Liver (tissue), 9 donors: ENCODE results near the gene FADS2. TPM values are rescaled to one million over a fixed set of nuclear protein-coding genes. Genes with fewer than 3 reads are reported as not detected.

ENCODE experiments used
- DNase-seq: peaks from one replicate; pipeline ENCODE4 v3.0.0-alpha.2; 2017; ENCODE audit warnings: low spot score
- H3K27ac ChIP-seq, 2 donors: one replicate each; pipeline ENCODE4 v1.7.0; 2013; ENCODE audit warnings: inconsistent platforms in 2 of 2, low read length in 2 of 2, control low read depth in 1 of 2, low read depth in 1 of 2, mild to moderate bottlenecking in 1 of 2
- H3K27me3 ChIP-seq, 4 donors: one replicate each; pipeline versions ENCODE4 v1.6.1 to v1.7.0; 2013; ENCODE audit warnings: low read length in 3 of 4, inconsistent platforms in 1 of 4, mild to moderate bottlenecking in 1 of 4, moderate library complexity in 1 of 4; ENCODE audit not compliant: control insufficient read depth in 4 of 4, insufficient read depth in 4 of 4
- H3K36me3 ChIP-seq, 4 donors: one replicate each; pipeline versions ENCODE4 v1.6.1 to v1.7.0; 2013; ENCODE audit warnings: low read length in 3 of 4, mild to moderate bottlenecking in 3 of 4, low read depth in 1 of 4, moderate library complexity in 1 of 4; ENCODE audit not compliant: control insufficient read depth in 4 of 4, insufficient read depth in 3 of 4
- H3K4me1 ChIP-seq, 4 donors: one replicate each; pipeline versions ENCODE4 v1.6.1 to v1.7.0; 2013; ENCODE audit warnings: low read length in 3 of 4, mild to moderate bottlenecking in 3 of 4, moderate library complexity in 1 of 4; ENCODE audit not compliant: control insufficient read depth in 4 of 4, insufficient read depth in 4 of 4
- H3K4me3 ChIP-seq, 3 donors: one replicate each; pipeline versions ENCODE4 v1.6.1 to v1.7.0; 2013; ENCODE audit warnings: low read length in 3 of 3, control low read depth in 1 of 3, low read depth in 1 of 3, mild to moderate bottlenecking in 1 of 3
- H3K9ac ChIP-seq, 2 donors: one replicate each; pipeline ENCODE4 v1.7.0; 2013; ENCODE audit warnings: low read length in 2 of 2, mild to moderate bottlenecking in 2 of 2, moderate library complexity in 2 of 2, control low read depth in 1 of 2, low read depth in 1 of 2
- H3K9me3 ChIP-seq, 4 donors: one replicate each; pipeline versions ENCODE4 v1.6.1 to v1.7.0; 2013; ENCODE audit warnings: low read length in 3 of 4; ENCODE audit not compliant: control insufficient read depth in 4 of 4
- ATF3 ChIP-seq: IDR thresholded peaks from 2 replicates; pipeline ENCODE4 v1.6.1; 2016; ENCODE audit warnings: antibody characterized with exemption
- CTCF ChIP-seq: fragments of 150-350 bp; IDR thresholded peaks from 2 replicates; pipeline ENCODE4 v1.5.1; 2017; ENCODE audit warnings: improper control_type of control experiment, low read depth, low read length; ENCODE audit not compliant: missing input control
- EGR1 ChIP-seq, 2 donors: IDR thresholded peaks; 2 replicates each; pipeline ENCODE4 v1.6.1; 2016 to 2018; ENCODE audit warnings: antibody characterized with exemption in 2 of 2, low read depth in 2 of 2
- FOXA1 ChIP-seq: IDR thresholded peaks from 2 replicates; pipeline ENCODE4 v1.6.1; 2016; ENCODE audit warnings: antibody characterized with exemption
- FOXA2 ChIP-seq: IDR thresholded peaks from 2 replicates; pipeline ENCODE4 v1.6.1; 2016; ENCODE audit warnings: antibody characterized with exemption
- GABPA ChIP-seq, 2 donors: IDR thresholded peaks in 1 of 2; conservative IDR thresholded peaks in 1 of 2; 2 replicates each; pipeline ENCODE4 v1.6.1; 2016; ENCODE audit warnings: antibody characterized with exemption in 2 of 2, mild to moderate bottlenecking in 1 of 2, moderate library complexity in 1 of 2
- HNF4A ChIP-seq, 2 donors: conservative IDR thresholded peaks; 2 replicates each; pipeline ENCODE4 v1.6.1; 2016; ENCODE audit warnings: antibody characterized with exemption in 2 of 2, mild to moderate bottlenecking in 2 of 2
- HNF4G ChIP-seq: IDR thresholded peaks from 2 replicates; pipeline ENCODE4 v1.6.1; 2016; ENCODE audit warnings: antibody characterized with exemption
- JUND ChIP-seq, 2 donors: IDR thresholded peaks; 2 replicates each; pipeline ENCODE4 v1.6.1; 2016; ENCODE audit warnings: antibody characterized with exemption in 2 of 2
- MAX ChIP-seq: IDR thresholded peaks from 2 replicates; pipeline ENCODE4 v1.6.1; 2016; ENCODE audit warnings: antibody characterized with exemption
- NR2F2 ChIP-seq: IDR thresholded peaks from 2 replicates; pipeline ENCODE4 v1.6.1; 2016; ENCODE audit warnings: antibody characterized with exemption
- RAD21 ChIP-seq, 2 donors: IDR thresholded peaks; 2 replicates each; pipeline ENCODE4 v1.6.1; 2016; ENCODE audit warnings: antibody characterized with exemption in 2 of 2, mild to moderate bottlenecking in 2 of 2
- REST ChIP-seq: IDR thresholded peaks from 2 replicates; pipeline ENCODE4 v1.6.1; 2016; ENCODE audit warnings: antibody characterized with exemption, mild to moderate bottlenecking
- RXRA ChIP-seq, 2 donors: IDR thresholded peaks; 2 replicates each; pipeline ENCODE4 v1.6.1; 2017 to 2018; ENCODE audit warnings: antibody characterized with exemption in 2 of 2, mild to moderate bottlenecking in 1 of 2
- SP1 ChIP-seq: IDR thresholded peaks from 2 replicates; pipeline ENCODE4 v1.6.1; 2018; ENCODE audit warnings: antibody characterized with exemption, mild to moderate bottlenecking
- TAF1 ChIP-seq: conservative IDR thresholded peaks from 2 replicates; pipeline ENCODE4 v1.6.1; 2016; ENCODE audit warnings: antibody characterized with exemption, mild to moderate bottlenecking
- YY1 ChIP-seq: IDR thresholded peaks from 2 replicates; pipeline ENCODE4 v1.6.1; 2016; ENCODE audit warnings: antibody characterized with exemption, mild to moderate bottlenecking
- ZBTB33 ChIP-seq: IDR thresholded peaks from 2 replicates; pipeline ENCODE4 v1.6.1; 2016; ENCODE audit warnings: antibody characterized with exemption
- WGBS: extraction: QIAGEN DNeasy Blood & Tissue Kit; methylation state at CpG from one replicate; pipeline ENCODE4 v1.1.7; 2013; 5-methylcytosine and 5-hydroxymethylcytosine counted together
- polyA plus RNA-seq, 2 donors: library from polyadenylated mRNA; stranded (reverse) in 1 of 2; unstranded in 1 of 2; fragments of 200-250 nt in 1 of 2; fragments of >200 nt in 1 of 2; fragmentation: Nextera tagmentation in 1 of 2; extraction: Ambion mirVana in 1 of 2; gene quantifications; one replicate each; pipeline versions ENCODE4 v1.2.1 to v1.2.3, GENCODE V29; 2013 to 2015
- total RNA-seq, 2 donors: library from RNA; depleted of rRNA; stranded (reverse); fragments of >200 nt; gene quantifications; one replicate each; pipeline ENCODE4 v1.2.3, GENCODE V29; 2014
- donor health status: healthy.
- donor health status: healthy.
- donor health status: healthy.
- donor health status: healthy.
- donor health status: healthy.

FADS2 gene
- total and polyA plus RNA-seq, 4 donors = 2.8 to 281 (median 84.9) TPM

- Histone ChIP-seq H3K36me3 (no peaks in the 10 kb centered on the region), H3K4me1 (no peaks in the 10 kb centered on the region), H3K9me3 (no peaks in the 10 kb centered on the region), H3K4me3 (no peak overlapping the region), H3K27me3 (no peaks in the 10 kb centered on the region), H3K27ac (no peak overlapping the region), H3K9ac (no peak overlapping the region)
- no peak for DNase-seq
- TF ChIP-seq CTCF (no peak), SP1 (no peak), HNF4A (conservative IDR thresholded peaks at IDR 0.05) (no peak), YY1 (no peak), JUND (IDR thresholded peaks at IDR 0.05) (no peak), REST (no peak), MAX (no peak), FOXA2 (no peak), FOXA1 (no peak)
- WGBS = 91% methylated on average over 20 of the region's 20 CpGs
These were observed 45.0 kb downstream of the FADS2 start for GRCh38 chr11:61872935-61873565.

- Histone ChIP-seq H3K9me3 (no peaks in the 10 kb centered on the region), H3K27ac (no peak overlapping the region), H3K27me3 (no peaks in the 10 kb centered on the region), H3K4me3 (no peak overlapping the region), H3K4me1 (no peaks in the 10 kb centered on the region), H3K9ac (no peak overlapping the region), H3K36me3 (no peaks in the 10 kb centered on the region)
- 86% methylated on average over 16 of the region's 16 CpGs for WGBS
- no peak for DNase-seq
- TF ChIP-seq RXRA (IDR thresholded peaks at IDR 0.05) (no peak), ZBTB33 (no peak), HNF4G (no peak), ATF3 (no peak), FOXA1 (no peak), FOXA2 (no peak), REST (no peak), MAX (no peak), GABPA (IDR thresholded peaks at IDR 0.05 in 1 of 2, conservative IDR thresholded peaks at IDR 0.05 in 1 of 2) (no peak), HNF4A (conservative IDR thresholded peaks at IDR 0.05) (no peak), JUND (IDR thresholded peaks at IDR 0.05) (no peak), SP1 (no peak), TAF1 (no peak), YY1 (no peak), EGR1 (IDR thresholded peaks at IDR 0.05; ENCODE audit: low read depth in 2 of 2) (no peak), RAD21 (IDR thresholded peaks at IDR 0.05) (no peak), NR2F2 (no peak)
These were observed 45.7 kb downstream of the FADS2 start for GRCh38 chr11:61873588-61874376.
